WTC11 (cell line): ENCODE measurements around the gene APBA1. TPM values are rescaled to one million over a fixed set of nuclear protein-coding genes. Genes with fewer than 3 reads are reported as not detected.

Source experiments
- ATAC-seq: fragments of 200-7000 bp; cut with Tn5 transposase; 2 replicates; pipeline ENCODE4 v1.10.0; 2021; ENCODE audit warnings: mild to moderate bottlenecking, moderate library complexity
- CTCF ChIA-PET: fragments of 300-600 bp; sonication (Branson Sonifier 250); formaldehyde crosslinking; loops from one replicate; lab custom pipeline; 2021; ENCODE audit warnings: antibody characterized with exemption; lab: Charles Lee
- POLR2A ChIA-PET: fragments of 350-600 bp; sonication (Branson Sonifier 250); formaldehyde crosslinking; loops from one replicate; lab custom pipeline; 2021; ENCODE audit warnings: antibody characterized with exemption; lab: Charles Lee
- DNase-seq: peaks from one replicate; pipeline ENCODE4 v3.0.0; 2021; ENCODE audit warnings: low spot score
- H3K27ac Mint-ChIP-seq: 2 replicates; pipeline ENCODE4 v1.8.0; 2021; ENCODE audit warnings: mixed read lengths
- H3K27me3 Mint-ChIP-seq: 2 replicates; pipeline ENCODE4 v1.8.0; 2021; ENCODE audit warnings: low read depth, mild to moderate bottlenecking, moderate library complexity, mixed read lengths
- H3K36me3 Mint-ChIP-seq: 2 replicates; pipeline ENCODE4 v1.8.0; 2021; ENCODE audit warnings: mixed read lengths
- H3K4me1 Mint-ChIP-seq: 2 replicates; pipeline ENCODE4 v1.8.0; 2022; ENCODE audit warnings: mixed read lengths
- H3K4me3 Mint-ChIP-seq: 2 replicates; pipeline ENCODE4 v1.8.0; 2021; ENCODE audit warnings: mild to moderate bottlenecking, moderate library complexity, mixed read lengths
- H3K9me3 Mint-ChIP-seq: 2 replicates; pipeline ENCODE4 v1.8.0; 2021; ENCODE audit warnings: mixed read lengths
- CBFB ChIP-seq: sonication (generic); formaldehyde crosslinking; IDR thresholded peaks from 2 replicates; pipeline ENCODE4 v1.8.1; 2022; ENCODE audit warnings: mild to moderate bottlenecking, low read depth, missing genetic modification reagents
- CREM ChIP-seq: sonication (generic); formaldehyde crosslinking; IDR thresholded peaks from 2 replicates; pipeline ENCODE4 v1.8.1; 2022; ENCODE audit warnings: mild to moderate bottlenecking, missing genetic modification reagents, moderate library complexity
- ESRRA ChIP-seq: sonication (generic); formaldehyde crosslinking; IDR thresholded peaks from 2 replicates; pipeline ENCODE4 v1.8.1; 2022; ENCODE audit warnings: mild to moderate bottlenecking, missing genetic modification reagents, borderline replicate concordance
- HMGA2 ChIP-seq: fragments of 250-450 bp; sonication (Bioruptor Pico); IDR thresholded peaks from 2 replicates; pipeline ENCODE4 v1.4.0; 2021; ENCODE audit warnings: mild to moderate bottlenecking, moderate library complexity
- MYBL2 ChIP-seq: sonication (generic); formaldehyde crosslinking; IDR thresholded peaks from 2 replicates; pipeline ENCODE4 v1.8.1; 2023; ENCODE audit warnings: mild to moderate bottlenecking, moderate library complexity, missing genetic modification reagents
- NR1H2 ChIP-seq: sonication (generic); formaldehyde crosslinking; IDR thresholded peaks from 2 replicates; pipeline ENCODE4 v1.9.0; 2021; ENCODE audit warnings: mild to moderate bottlenecking, moderate library complexity, missing genetic modification reagents
- NR3C1 ChIP-seq: sonication (generic); formaldehyde crosslinking; conservative IDR thresholded peaks from 2 replicates; pipeline ENCODE4 v1.8.1; 2023; ENCODE audit warnings: low read depth, mild to moderate bottlenecking, missing genetic modification reagents
- PRRX2 ChIP-seq: fragments of 250-450 bp; sonication (Bioruptor Pico); IDR thresholded peaks from 2 replicates; pipeline ENCODE4 v1.8.0; 2021; ENCODE audit warnings: mild to moderate bottlenecking
- SMAD4 ChIP-seq: sonication (generic); formaldehyde crosslinking; IDR thresholded peaks from 2 replicates; pipeline ENCODE4 v1.8.0; 2022; ENCODE audit warnings: mild to moderate bottlenecking, missing genetic modification reagents
- TP53 ChIP-seq: sonication (generic); formaldehyde crosslinking; IDR thresholded peaks from 2 replicates; pipeline ENCODE4 v1.8.1; 2023; ENCODE audit warnings: mild to moderate bottlenecking, missing genetic modification reagents
- ZNF121 ChIP-seq: sonication (generic); formaldehyde crosslinking; IDR thresholded peaks from 2 replicates; pipeline ENCODE4 v1.8.0; 2023; ENCODE audit warnings: missing genetic modification reagents
- ZNF232 ChIP-seq: sonication (generic); formaldehyde crosslinking; IDR thresholded peaks from 2 replicates; pipeline ENCODE4 v1.8.0; 2022; ENCODE audit warnings: mild to moderate bottlenecking, missing genetic modification reagents
- ZNF263 ChIP-seq: sonication (generic); formaldehyde crosslinking; IDR thresholded peaks from 2 replicates; pipeline ENCODE4 v1.8.1; 2022; ENCODE audit warnings: low read depth, mild to moderate bottlenecking, moderate library complexity, missing genetic modification reagents
- ZNF317 ChIP-seq: sonication (generic); formaldehyde crosslinking; IDR thresholded peaks from 2 replicates; pipeline ENCODE4 v1.8.1; 2023; ENCODE audit warnings: low read depth, mild to moderate bottlenecking, moderate library complexity, missing genetic modification reagents, borderline replicate concordance
- total RNA-seq: library from RNA; stranded (reverse); gene quantifications from 3 replicates; pipeline ENCODE4 v1.2.3, GENCODE V29; 2021
- TF ChIP-seq, protein P1 (sequence below): sonication (generic); formaldehyde crosslinking; IDR thresholded peaks from 2 replicates; pipeline ENCODE4 v1.8.1; 2023; ENCODE audit warnings: mild to moderate bottlenecking, moderate library complexity, missing genetic modification reagents
- TF ChIP-seq, protein P2 (sequence below): sonication (generic); formaldehyde crosslinking; IDR thresholded peaks from 2 replicates; pipeline ENCODE4 v1.8.0; 2022; ENCODE audit warnings: mild to moderate bottlenecking, missing genetic modification reagents
- TF ChIP-seq, protein P3 (sequence below): sonication (generic); formaldehyde crosslinking; IDR thresholded peaks from 2 replicates; pipeline ENCODE4 v1.8.0; 2022; ENCODE audit warnings: missing genetic modification reagents
- TF ChIP-seq, protein P4 (sequence below): fragments of 250-450 bp; sonication (Bioruptor Pico); IDR thresholded peaks from 2 replicates; pipeline ENCODE4 v1.9.0; 2021; ENCODE audit warnings: mild to moderate bottlenecking
- TF ChIP-seq, protein P5 (sequence below): fragments of 250-450 bp; sonication (Bioruptor Pico); IDR thresholded peaks from 2 replicates; pipeline ENCODE4 v1.9.0; 2021; ENCODE audit warnings: moderate library complexity, mild to moderate bottlenecking, inconsistent platforms, borderline replicate concordance
- TF ChIP-seq, protein P6 (sequence below): sonication (generic); formaldehyde crosslinking; IDR thresholded peaks from 2 replicates; pipeline ENCODE4 v1.8.0; 2023; ENCODE audit warnings: missing genetic modification reagents, mild to moderate bottlenecking, borderline replicate concordance

Gene APBA1
- total RNA-seq, 1 experiment from 2014 or later, result 0.94 TPM

DNA sequence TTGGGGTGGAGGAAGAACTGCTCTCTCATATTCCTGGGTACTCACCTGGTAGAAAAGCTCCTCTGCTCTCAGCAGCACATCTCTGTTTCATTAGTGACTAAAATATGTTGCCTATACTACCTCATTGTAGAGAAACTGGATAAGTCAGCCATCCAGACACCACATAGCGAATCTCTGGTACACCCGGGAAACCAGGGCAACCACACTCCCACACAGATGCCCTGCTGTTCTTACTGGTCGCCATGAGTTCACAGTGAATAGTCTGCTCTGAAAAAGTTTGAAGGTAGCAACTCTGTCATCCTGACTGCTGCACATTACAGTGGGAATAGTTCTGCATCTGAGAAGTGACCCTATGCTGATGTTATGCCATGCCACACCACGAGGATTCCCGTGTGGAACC lies 212.2 kb downstream of the APBA1 start:
- no peaks in the 10 kb centered on the region for H3K36me3 Mint-ChIP-seq
- DNase-seq, result no peak
- no peak for TF ChIP-seq NR3C1 (CRISPR knock-in tag)
- TF ChIP-seq ZNF317 (CRISPR knock-in tag), result no peak
- TF ChIP-seq, protein P1, sequence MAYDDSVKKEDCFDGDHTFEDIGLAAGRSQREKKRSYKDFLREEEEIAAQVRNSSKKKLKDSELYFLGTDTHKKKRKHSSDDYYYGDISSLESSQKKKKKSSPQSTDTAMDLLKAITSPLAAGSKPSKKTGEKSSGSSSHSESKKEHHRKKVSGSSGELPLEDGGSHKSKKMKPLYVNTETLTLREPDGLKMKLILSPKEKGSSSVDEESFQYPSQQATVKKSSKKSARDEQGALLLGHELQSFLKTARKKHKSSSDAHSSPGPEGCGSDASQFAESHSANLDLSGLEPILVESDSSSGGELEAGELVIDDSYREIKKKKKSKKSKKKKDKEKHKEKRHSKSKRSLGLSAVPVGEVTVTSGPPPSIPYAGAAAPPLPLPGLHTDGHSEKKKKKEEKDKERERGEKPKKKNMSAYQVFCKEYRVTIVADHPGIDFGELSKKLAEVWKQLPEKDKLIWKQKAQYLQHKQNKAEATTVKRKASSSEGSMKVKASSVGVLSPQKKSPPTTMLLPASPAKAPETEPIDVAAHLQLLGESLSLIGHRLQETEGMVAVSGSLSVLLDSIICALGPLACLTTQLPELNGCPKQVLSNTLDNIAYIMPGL (CRISPR knock-in tag), result no peak
- TF ChIP-seq ESRRA (CRISPR knock-in tag), result no peak
- TF ChIP-seq, protein P2, sequence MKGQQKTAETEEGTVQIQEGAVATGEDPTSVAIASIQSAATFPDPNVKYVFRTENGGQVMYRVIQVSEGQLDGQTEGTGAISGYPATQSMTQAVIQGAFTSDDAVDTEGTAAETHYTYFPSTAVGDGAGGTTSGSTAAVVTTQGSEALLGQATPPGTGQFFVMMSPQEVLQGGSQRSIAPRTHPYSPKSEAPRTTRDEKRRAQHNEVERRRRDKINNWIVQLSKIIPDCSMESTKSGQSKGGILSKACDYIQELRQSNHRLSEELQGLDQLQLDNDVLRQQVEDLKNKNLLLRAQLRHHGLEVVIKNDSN (CRISPR knock-in tag), result no peak
- TF ChIP-seq, protein P3, sequence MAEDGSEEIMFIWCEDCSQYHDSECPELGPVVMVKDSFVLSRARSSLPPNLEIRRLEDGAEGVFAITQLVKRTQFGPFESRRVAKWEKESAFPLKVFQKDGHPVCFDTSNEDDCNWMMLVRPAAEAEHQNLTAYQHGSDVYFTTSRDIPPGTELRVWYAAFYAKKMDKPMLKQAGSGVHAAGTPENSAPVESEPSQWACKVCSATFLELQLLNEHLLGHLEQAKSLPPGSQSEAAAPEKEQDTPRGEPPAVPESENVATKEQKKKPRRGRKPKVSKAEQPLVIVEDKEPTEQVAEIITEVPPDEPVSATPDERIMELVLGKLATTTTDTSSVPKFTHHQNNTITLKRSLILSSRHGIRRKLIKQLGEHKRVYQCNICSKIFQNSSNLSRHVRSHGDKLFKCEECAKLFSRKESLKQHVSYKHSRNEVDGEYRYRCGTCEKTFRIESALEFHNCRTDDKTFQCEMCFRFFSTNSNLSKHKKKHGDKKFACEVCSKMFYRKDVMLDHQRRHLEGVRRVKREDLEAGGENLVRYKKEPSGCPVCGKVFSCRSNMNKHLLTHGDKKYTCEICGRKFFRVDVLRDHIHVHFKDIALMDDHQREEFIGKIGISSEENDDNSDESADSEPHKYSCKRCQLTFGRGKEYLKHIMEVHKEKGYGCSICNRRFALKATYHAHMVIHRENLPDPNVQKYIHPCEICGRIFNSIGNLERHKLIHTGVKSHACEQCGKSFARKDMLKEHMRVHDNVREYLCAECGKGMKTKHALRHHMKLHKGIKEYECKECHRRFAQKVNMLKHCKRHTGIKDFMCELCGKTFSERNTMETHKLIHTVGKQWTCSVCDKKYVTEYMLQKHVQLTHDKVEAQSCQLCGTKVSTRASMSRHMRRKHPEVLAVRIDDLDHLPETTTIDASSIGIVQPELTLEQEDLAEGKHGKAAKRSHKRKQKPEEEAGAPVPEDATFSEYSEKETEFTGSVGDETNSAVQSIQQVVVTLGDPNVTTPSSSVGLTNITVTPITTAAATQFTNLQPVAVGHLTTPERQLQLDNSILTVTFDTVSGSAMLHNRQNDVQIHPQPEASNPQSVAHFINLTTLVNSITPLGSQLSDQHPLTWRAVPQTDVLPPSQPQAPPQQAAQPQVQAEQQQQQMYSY (CRISPR knock-in tag), result no peak
- TF ChIP-seq PRRX2 (CRISPR knock-in tag), result no peak
- no peak for TF ChIP-seq ZNF232 (CRISPR knock-in tag)
- TF ChIP-seq NR1H2 (CRISPR knock-in tag), result no peak
- TF ChIP-seq, protein P4, sequence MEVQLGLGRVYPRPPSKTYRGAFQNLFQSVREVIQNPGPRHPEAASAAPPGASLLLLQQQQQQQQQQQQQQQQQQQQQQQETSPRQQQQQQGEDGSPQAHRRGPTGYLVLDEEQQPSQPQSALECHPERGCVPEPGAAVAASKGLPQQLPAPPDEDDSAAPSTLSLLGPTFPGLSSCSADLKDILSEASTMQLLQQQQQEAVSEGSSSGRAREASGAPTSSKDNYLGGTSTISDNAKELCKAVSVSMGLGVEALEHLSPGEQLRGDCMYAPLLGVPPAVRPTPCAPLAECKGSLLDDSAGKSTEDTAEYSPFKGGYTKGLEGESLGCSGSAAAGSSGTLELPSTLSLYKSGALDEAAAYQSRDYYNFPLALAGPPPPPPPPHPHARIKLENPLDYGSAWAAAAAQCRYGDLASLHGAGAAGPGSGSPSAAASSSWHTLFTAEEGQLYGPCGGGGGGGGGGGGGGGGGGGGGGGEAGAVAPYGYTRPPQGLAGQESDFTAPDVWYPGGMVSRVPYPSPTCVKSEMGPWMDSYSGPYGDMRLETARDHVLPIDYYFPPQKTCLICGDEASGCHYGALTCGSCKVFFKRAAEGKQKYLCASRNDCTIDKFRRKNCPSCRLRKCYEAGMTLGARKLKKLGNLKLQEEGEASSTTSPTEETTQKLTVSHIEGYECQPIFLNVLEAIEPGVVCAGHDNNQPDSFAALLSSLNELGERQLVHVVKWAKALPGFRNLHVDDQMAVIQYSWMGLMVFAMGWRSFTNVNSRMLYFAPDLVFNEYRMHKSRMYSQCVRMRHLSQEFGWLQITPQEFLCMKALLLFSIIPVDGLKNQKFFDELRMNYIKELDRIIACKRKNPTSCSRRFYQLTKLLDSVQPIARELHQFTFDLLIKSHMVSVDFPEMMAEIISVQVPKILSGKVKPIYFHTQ (CRISPR knock-in tag), result no peak
- no peak for TF ChIP-seq TP53 (CRISPR knock-in tag)
- TF ChIP-seq HMGA2 (CRISPR knock-in tag), result no peak
- TF ChIP-seq ZNF121, result no peak
- TF ChIP-seq CREM (CRISPR knock-in tag), result no peak
- no peak for TF ChIP-seq ZNF263
- no peak for TF ChIP-seq SMAD4 (CRISPR knock-in tag)
- TF ChIP-seq, protein P5, sequence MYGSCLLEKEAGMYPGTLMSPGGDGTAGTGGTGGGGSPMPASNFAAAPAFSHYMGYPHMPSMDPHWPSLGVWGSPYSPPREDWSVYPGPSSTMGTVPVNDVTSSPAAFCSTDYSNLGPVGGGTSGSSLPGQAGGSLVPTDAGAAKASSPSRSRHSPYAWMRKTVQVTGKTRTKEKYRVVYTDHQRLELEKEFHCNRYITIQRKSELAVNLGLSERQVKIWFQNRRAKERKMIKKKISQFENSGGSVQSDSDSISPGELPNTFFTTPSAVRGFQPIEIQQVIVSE (CRISPR knock-in tag), result no peak
- H3K4me1 Mint-ChIP-seq, result peaks cover 27% of the 10 kb centered on the region
- H3K9me3 Mint-ChIP-seq, result no peaks in the 10 kb centered on the region
- ChIA-PET POLR2A (no interaction called here), CTCF (interaction anchor here (0.9 kb wide), 1 partner anchor 54 kb away, joined by 4 read pairs; no protein-coding TSS in a partner anchor)
- no peak overlapping the region for H3K27ac Mint-ChIP-seq
- no peaks in the 10 kb centered on the region for H3K27me3 Mint-ChIP-seq
- no peak overlapping the region for H3K4me3 Mint-ChIP-seq
- no peak for ATAC-seq

DNA sequence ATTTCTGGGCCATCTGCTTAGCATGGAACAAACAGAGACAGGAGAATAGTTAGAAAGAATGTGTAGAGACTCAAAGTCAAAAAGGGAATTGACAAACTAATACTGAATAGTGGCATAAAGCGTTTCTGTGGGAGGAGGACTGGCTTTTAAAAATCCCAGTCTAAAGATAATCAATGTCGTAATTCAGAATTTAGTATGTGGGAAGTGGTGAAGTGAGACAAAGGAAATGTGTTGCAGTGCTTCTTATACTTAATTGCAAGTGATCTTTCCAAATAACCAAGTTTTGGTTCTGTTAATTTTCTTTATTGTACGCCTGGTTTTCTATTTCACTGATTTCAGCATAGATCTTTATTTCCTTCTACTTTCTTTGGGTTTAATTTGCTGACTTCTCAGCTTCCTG lies 214.0 kb downstream of the APBA1 start:
- no peak for ATAC-seq
- no peak overlapping the region for H3K27ac Mint-ChIP-seq
- H3K9me3 Mint-ChIP-seq, result no peaks in the 10 kb centered on the region
- TF ChIP-seq MYBL2 (CRISPR knock-in tag) (no peak), CBFB (no peak)
- TF ChIP-seq, protein P6, sequence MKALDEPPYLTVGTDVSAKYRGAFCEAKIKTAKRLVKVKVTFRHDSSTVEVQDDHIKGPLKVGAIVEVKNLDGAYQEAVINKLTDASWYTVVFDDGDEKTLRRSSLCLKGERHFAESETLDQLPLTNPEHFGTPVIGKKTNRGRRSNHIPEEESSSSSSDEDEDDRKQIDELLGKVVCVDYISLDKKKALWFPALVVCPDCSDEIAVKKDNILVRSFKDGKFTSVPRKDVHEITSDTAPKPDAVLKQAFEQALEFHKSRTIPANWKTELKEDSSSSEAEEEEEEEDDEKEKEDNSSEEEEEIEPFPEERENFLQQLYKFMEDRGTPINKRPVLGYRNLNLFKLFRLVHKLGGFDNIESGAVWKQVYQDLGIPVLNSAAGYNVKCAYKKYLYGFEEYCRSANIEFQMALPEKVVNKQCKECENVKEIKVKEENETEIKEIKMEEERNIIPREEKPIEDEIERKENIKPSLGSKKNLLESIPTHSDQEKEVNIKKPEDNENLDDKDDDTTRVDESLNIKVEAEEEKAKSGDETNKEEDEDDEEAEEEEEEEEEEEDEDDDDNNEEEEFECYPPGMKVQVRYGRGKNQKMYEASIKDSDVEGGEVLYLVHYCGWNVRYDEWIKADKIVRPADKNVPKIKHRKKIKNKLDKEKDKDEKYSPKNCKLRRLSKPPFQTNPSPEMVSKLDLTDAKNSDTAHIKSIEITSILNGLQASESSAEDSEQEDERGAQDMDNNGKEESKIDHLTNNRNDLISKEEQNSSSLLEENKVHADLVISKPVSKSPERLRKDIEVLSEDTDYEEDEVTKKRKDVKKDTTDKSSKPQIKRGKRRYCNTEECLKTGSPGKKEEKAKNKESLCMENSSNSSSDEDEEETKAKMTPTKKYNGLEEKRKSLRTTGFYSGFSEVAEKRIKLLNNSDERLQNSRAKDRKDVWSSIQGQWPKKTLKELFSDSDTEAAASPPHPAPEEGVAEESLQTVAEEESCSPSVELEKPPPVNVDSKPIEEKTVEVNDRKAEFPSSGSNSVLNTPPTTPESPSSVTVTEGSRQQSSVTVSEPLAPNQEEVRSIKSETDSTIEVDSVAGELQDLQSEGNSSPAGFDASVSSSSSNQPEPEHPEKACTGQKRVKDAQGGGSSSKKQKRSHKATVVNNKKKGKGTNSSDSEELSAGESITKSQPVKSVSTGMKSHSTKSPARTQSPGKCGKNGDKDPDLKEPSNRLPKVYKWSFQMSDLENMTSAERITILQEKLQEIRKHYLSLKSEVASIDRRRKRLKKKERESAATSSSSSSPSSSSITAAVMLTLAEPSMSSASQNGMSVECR (CRISPR knock-in tag), result no peak
- TF ChIP-seq, protein P5 (CRISPR knock-in tag), result no peak
- TF ChIP-seq, all 79 proteins: peak for 0
- H3K4me3 Mint-ChIP-seq, result no peak overlapping the region
- H3K36me3 Mint-ChIP-seq, result no peaks in the 10 kb centered on the region
- CTCF ChIA-PET, result no interaction called here
- DNase-seq, result no peak
- no peaks in the 10 kb centered on the region for H3K27me3 Mint-ChIP-seq
- POLR2A ChIA-PET, result no interaction called here
- peaks cover 16% of the 10 kb centered on the region for H3K4me1 Mint-ChIP-seq
